A673 (cell line): Measurements from ENCODE around the gene PKN3. TPM values are rescaled to one million over a fixed set of nuclear protein-coding genes. Genes with fewer than 3 reads are reported as not detected.

Source experiments
- BruUV-seq: library from RNA; stranded (reverse); fragments of 400-500 nt; replicated peaks from 2 replicates; lab custom pipeline; 2021; lab: Mats Ljungman, UMichigan
- CTCF ChIA-PET: fragments of 300-600 bp; sonication (Branson Sonifier 250); formaldehyde crosslinking; loops from one replicate; lab custom pipeline; 2022; ENCODE audit warnings: antibody characterized with exemption; lab: Charles Lee
- POLR2A ChIA-PET: fragments of 300-600 bp; sonication (Branson Sonifier 250); formaldehyde crosslinking; loops from one replicate; lab custom pipeline; 2022; ENCODE audit warnings: antibody characterized with exemption; ENCODE audit not compliant: low non-redundant PET; lab: Charles Lee
- DNase-seq: peaks from one replicate; pipeline ENCODE4 v3.0.0-alpha.2; 2015; ENCODE audit warnings: low spot score
- H3K27ac ChIP-seq: fragments of 200-600 bp; sonication (generic); 2 replicates; pipeline ENCODE4 v1.5.1; 2016; ENCODE audit warnings: mixed run types, low read depth, mild to moderate bottlenecking, mixed read lengths, antibody characterized with exemption, low read length; ENCODE audit not compliant: poor library complexity, severe bottlenecking
- H3K27me3 ChIP-seq: fragments of 200-600 bp; sonication (generic); replicated peaks from 2 replicates; pipeline ENCODE4 v1.6.1; 2017; ENCODE audit warnings: mixed run types, low read depth, mild to moderate bottlenecking, mixed read lengths, antibody characterized with exemption, low read length; ENCODE audit not compliant: insufficient read depth, poor library complexity
- H3K36me3 ChIP-seq: fragments of 200-600 bp; sonication (generic); 2 replicates; pipeline ENCODE4 v1.6.1; 2016; ENCODE audit warnings: mixed run types, mild to moderate bottlenecking, mixed read lengths, antibody characterized with exemption, low read length; ENCODE audit not compliant: insufficient read depth, poor library complexity, severe bottlenecking
- H3K4me1 ChIP-seq: fragments of 200-600 bp; sonication (generic); 2 replicates; pipeline ENCODE4 v1.6.1; 2017; ENCODE audit warnings: mixed run types, mild to moderate bottlenecking, mixed read lengths, antibody characterized with exemption, low read length; ENCODE audit not compliant: insufficient read depth, poor library complexity, severe bottlenecking
- H3K4me3 ChIP-seq: fragments of 200-600 bp; sonication (generic); 2 replicates; pipeline ENCODE4 v1.5.1; 2016; ENCODE audit warnings: low read depth, mixed run types, mild to moderate bottlenecking, mixed read lengths, low read length; ENCODE audit not compliant: poor library complexity, severe bottlenecking
- H3K9me3 ChIP-seq: fragments of 200-600 bp; sonication (generic); 2 replicates; pipeline ENCODE4 v1.6.1; 2016; ENCODE audit warnings: mixed run types, low read depth, mild to moderate bottlenecking, mixed read lengths, antibody characterized with exemption, low read length; ENCODE audit not compliant: poor library complexity, severe bottlenecking
- EZH2 ChIP-seq: fragments of 200-600 bp; sonication (generic); IDR thresholded peaks from 2 replicates; pipeline ENCODE4 v1.6.1; 2017; ENCODE audit warnings: borderline replicate concordance, low read depth, mild to moderate bottlenecking, mixed read lengths, antibody characterized with exemption, low read length; ENCODE audit not compliant: poor library complexity, severe bottlenecking
- intact Hi-C: fragments of 100-400 bp; cut with micrococcal nuclease; formaldehyde crosslinking; loops from one replicate; pipeline ENCODE4 v1.10.0; 2022; ENCODE audit not compliant: unreplicated experiment
- total RNA-seq: library from RNA; stranded (reverse); gene quantifications from 2 replicates; pipeline ENCODE4 v1.2.3, GENCODE V29; 2021
- TF ChIP-seq, protein P1 (sequence below): fragments of 300-800, 200-600 bp; sonication (generic); conservative IDR thresholded peaks from 2 replicates; pipeline ENCODE4 v1.5.1; 2017; ENCODE audit warnings: low read depth, mild to moderate bottlenecking, antibody characterized with exemption, low read length, moderate library complexity, mixed read lengths

PKN3 gene
- total RNA-seq, 1 experiment from 2014 or later, result 12.3 TPM

DNA sequence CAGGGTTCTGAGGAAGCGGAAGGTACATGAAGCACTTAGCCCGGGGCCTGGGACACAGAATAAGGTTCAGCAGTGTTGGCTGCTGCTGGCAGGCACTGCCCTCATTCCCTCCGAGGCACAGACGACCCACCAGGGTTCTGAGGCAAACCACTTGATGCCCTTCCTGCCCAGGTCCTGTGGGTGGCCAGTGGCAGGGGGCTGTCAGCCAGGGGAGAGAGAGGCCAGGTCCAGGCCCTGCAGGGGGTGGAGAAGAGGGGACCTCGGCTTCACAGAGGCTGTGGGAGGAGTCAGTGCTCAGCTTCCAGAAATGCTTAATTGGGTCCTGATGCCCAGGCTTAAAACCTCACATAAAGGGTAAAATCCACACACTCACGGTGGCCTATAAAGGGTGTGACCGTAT is 26.0 kb downstream of the PKN3 start:
- no peak for TF ChIP-seq EZH2
- TF ChIP-seq, protein P1, sequence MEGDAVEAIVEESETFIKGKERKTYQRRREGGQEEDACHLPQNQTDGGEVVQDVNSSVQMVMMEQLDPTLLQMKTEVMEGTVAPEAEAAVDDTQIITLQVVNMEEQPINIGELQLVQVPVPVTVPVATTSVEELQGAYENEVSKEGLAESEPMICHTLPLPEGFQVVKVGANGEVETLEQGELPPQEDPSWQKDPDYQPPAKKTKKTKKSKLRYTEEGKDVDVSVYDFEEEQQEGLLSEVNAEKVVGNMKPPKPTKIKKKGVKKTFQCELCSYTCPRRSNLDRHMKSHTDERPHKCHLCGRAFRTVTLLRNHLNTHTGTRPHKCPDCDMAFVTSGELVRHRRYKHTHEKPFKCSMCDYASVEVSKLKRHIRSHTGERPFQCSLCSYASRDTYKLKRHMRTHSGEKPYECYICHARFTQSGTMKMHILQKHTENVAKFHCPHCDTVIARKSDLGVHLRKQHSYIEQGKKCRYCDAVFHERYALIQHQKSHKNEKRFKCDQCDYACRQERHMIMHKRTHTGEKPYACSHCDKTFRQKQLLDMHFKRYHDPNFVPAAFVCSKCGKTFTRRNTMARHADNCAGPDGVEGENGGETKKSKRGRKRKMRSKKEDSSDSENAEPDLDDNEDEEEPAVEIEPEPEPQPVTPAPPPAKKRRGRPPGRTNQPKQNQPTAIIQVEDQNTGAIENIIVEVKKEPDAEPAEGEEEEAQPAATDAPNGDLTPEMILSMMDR, result no peak
- Histone ChIP-seq H3K9me3 (no peaks in the 10 kb centered on the region), H3K36me3 (no peaks in the 10 kb centered on the region), H3K4me3 (no peak overlapping the region), H3K27me3 (no peaks in the 10 kb centered on the region), H3K4me1 (peaks cover 29% of the 10 kb centered on the region), H3K27ac (no peak overlapping the region)
- intact Hi-C loops, result no loop called here
- ChIA-PET POLR2A (interaction anchor here (0.5 kb wide), 1 partner anchor 49 kb away, joined by 3 read pairs; no protein-coding TSS in a partner anchor), CTCF (interaction anchor here (0.5 to 0.6 kb wide), 2 partner anchors 19 to 151 kb away, joined by 3 to 4 read pairs; no protein-coding TSS in a partner anchor)
- BruUV-seq, result no TSS peak
- DNase-seq, result no peak

- no peak for DNase-seq
- Histone ChIP-seq H3K9me3 (no peaks in the 10 kb centered on the region), H3K27me3 (no peaks in the 10 kb centered on the region), H3K4me1 (peaks cover 29% of the 10 kb centered on the region), H3K27ac (no peak overlapping the region), H3K4me3 (no peak overlapping the region), H3K36me3 (no peaks in the 10 kb centered on the region)
- no TSS peak for BruUV-seq
- CTCF ChIA-PET, result no interaction called here
- POLR2A ChIA-PET, result no interaction called here
- TF ChIP-seq EZH2, result no peak
- TF ChIP-seq, protein P1, result no peak
- intact Hi-C loops, result no loop called here
Observed at GRCh38 chr9:128729302-128729701, 27.0 kb downstream of the PKN3 start.

GRCh38 chr9:128729766-128730517 is 27.6 kb downstream of the PKN3 start:
- CTCF ChIA-PET, result no interaction called here
- H3K9me3 ChIP-seq, result no peaks in the 10 kb centered on the region
- H3K27ac ChIP-seq, result peak overlapping the region; percentile 16
- TF ChIP-seq EZH2, result no peak
- TF ChIP-seq, protein P1, result no peak
- intact Hi-C loops, result loop anchor here (5.0 kb wide), 1 partner anchor 197 kb away; no protein-coding TSS in a partner anchor
- peaks cover 22% of the 10 kb centered on the region for H3K4me1 ChIP-seq
- H3K27me3 ChIP-seq, result no peaks in the 10 kb centered on the region
- no peaks in the 10 kb centered on the region for H3K36me3 ChIP-seq
- POLR2A ChIA-PET, result no interaction called here
- DNase-seq, result no peak
- H3K4me3 ChIP-seq, result no peak overlapping the region
- BruUV-seq, result no TSS peak
